H1 (cell line): ENCODE data around the gene FGF5. TPM values are rescaled to one million over a fixed set of nuclear protein-coding genes. Genes with fewer than 3 reads are reported as not detected.

Experiments used
- CTCF ChIA-PET: fragments of 300-600 bp; sonication (Branson Sonifier 250); formaldehyde crosslinking; loops from one replicate; lab custom pipeline; 2021; ENCODE audit not compliant: partially characterized antibody; lab: Charles Lee
- POLR2A ChIA-PET: fragments of 300-600 bp; sonication (Branson Sonifier 250); formaldehyde crosslinking; loops from one replicate; lab custom pipeline; 2021; ENCODE audit warnings: inconsistent platforms; ENCODE audit not compliant: partially characterized antibody; lab: Charles Lee
- DNase-seq, 2 experiments: peaks; one replicate each; pipeline versions ENCODE4 v3.0.0 to v3.0.0-alpha.2; 2010 to 2022; ENCODE audit warnings: low spot score in 2 of 2, low read depth in 1 of 2, mixed read lengths in 1 of 2
- FAIRE-seq: peaks from 2 replicates; lab custom pipeline; 2011; peaks lifted over from hg19 to GRCh38; lab: Jason Lieb, UNC
- H2AFZ ChIP-seq: 2 replicates; pipeline ENCODE4 v1.8.1; 2012; ENCODE audit warnings: low read length, inconsistent platforms
- H2AK5ac ChIP-seq: 2 replicates; pipeline ENCODE4 v1.6.1; 2013; ENCODE audit warnings: low read depth, low read length
- H2BK120ac ChIP-seq: replicated peaks from 2 replicates; pipeline ENCODE3; 2013; ENCODE audit warnings: low read depth, low read length, inconsistent platforms
- H2BK12ac ChIP-seq: 2 replicates; pipeline ENCODE4 v1.6.1; 2013; ENCODE audit warnings: low read depth, low read length
- H2BK15ac ChIP-seq: 2 replicates; pipeline ENCODE4 v1.6.1; 2013; ENCODE audit warnings: low read length
- H2BK20ac ChIP-seq: 2 replicates; pipeline ENCODE4 v1.6.1; 2013; ENCODE audit warnings: low read length
- H2BK5ac ChIP-seq: 2 replicates; pipeline ENCODE4 v1.6.1; 2013; ENCODE audit warnings: low read depth, low read length
- H3K14ac ChIP-seq: 2 replicates; pipeline ENCODE4 v1.6.1; 2013; ENCODE audit warnings: inconsistent platforms; ENCODE audit not compliant: insufficient read length
- H3K18ac ChIP-seq: 2 replicates; pipeline ENCODE4 v1.6.1; 2013; ENCODE audit warnings: low read length; ENCODE audit errors: extremely low read depth
- H3K23ac ChIP-seq: 2 replicates; pipeline ENCODE4 v1.6.1; 2013; ENCODE audit warnings: inconsistent platforms; ENCODE audit not compliant: insufficient read length
- H3K23me2 ChIP-seq: 2 replicates; pipeline ENCODE4 v1.6.1; 2013; ENCODE audit warnings: low read depth, low read length
- H3K27ac ChIP-seq: 2 replicates; pipeline ENCODE4 v1.6.1; 2011; ENCODE audit warnings: low read depth, low read length, inconsistent platforms
- H3K27me3 ChIP-seq, 4 experiments: replicated peaks in 1 of 4; 1 replicate in 1 of 4; 2 replicates in 3 of 4; pipeline versions ENCODE4 v1.6.1 to v1.8.1; 2011 to 2013; ENCODE audit warnings: low read length in 3 of 4, mild to moderate bottlenecking in 3 of 4, inconsistent platforms in 2 of 4, mixed read lengths in 2 of 4, moderate library complexity in 1 of 4; ENCODE audit not compliant: control insufficient read depth in 3 of 4, insufficient read depth in 3 of 4; ENCODE audit errors: extremely low read depth in 1 of 4
- H3K36me3 ChIP-seq, 4 experiments: 2 replicates each; pipeline versions ENCODE4 v1.6.1 to v1.8.1; 2011 to 2013; ENCODE audit warnings: mild to moderate bottlenecking in 4 of 4, low read length in 3 of 4, moderate library complexity in 2 of 4, control low read depth in 1 of 4, inconsistent platforms in 1 of 4; ENCODE audit not compliant: insufficient read depth in 4 of 4, control insufficient read depth in 2 of 4
- H3K4ac ChIP-seq: replicated peaks from 2 replicates; pipeline ENCODE3; 2013; ENCODE audit warnings: low read length, low read depth, mixed read lengths, inconsistent platforms; ENCODE audit not compliant: insufficient read length
- H3K4me1 ChIP-seq, 4 experiments: replicated peaks in 1 of 4; 1 replicate in 1 of 4; 2 replicates in 3 of 4; pipeline versions ENCODE4 v1.6.1 to v1.8.1; 2011 to 2013; ENCODE audit warnings: low read length in 3 of 4, inconsistent platforms in 2 of 4, mixed read lengths in 1 of 4; ENCODE audit not compliant: insufficient read depth in 4 of 4, control insufficient read depth in 3 of 4
- H3K4me2 ChIP-seq, 2 experiments: 2 replicates each; pipeline versions ENCODE4 v1.6.1 to v1.8.1; 2011 to 2013; ENCODE audit warnings: low read depth in 2 of 2, low read length in 2 of 2, control low read depth in 1 of 2, inconsistent platforms in 1 of 2, mild to moderate bottlenecking in 1 of 2; ENCODE audit not compliant: insufficient read depth in 1 of 2
- H3K4me3 ChIP-seq, 4 experiments: fragments of 200-600, 300-600 bp in 1 of 4; sonication (generic), shearing (Covaris generic), sonication (Bioruptor Twin) in 1 of 4; 2 replicates each; pipeline versions ENCODE4 v1.5.1 to v1.8.1; 2011 to 2016; ENCODE audit warnings: low read length in 4 of 4, low read depth in 3 of 4, control low read depth in 2 of 4, inconsistent platforms in 2 of 4, mild to moderate bottlenecking in 2 of 4, mixed read lengths in 1 of 4, moderate library complexity in 1 of 4; ENCODE audit not compliant: insufficient read depth in 2 of 4; ENCODE audit errors: extremely low read depth in 1 of 4
- H3K56ac ChIP-seq: replicated peaks from 2 replicates; pipeline ENCODE3; 2013; ENCODE audit warnings: low read depth, mild to moderate bottlenecking, mixed read lengths, low read length, inconsistent platforms; ENCODE audit not compliant: insufficient read length
- H3K79me1 ChIP-seq: 2 replicates; pipeline ENCODE4 v1.6.1; 2013; ENCODE audit warnings: low read depth, low read length, control low read depth
- H3K79me2 ChIP-seq, 2 experiments: 2 replicates each; pipeline versions ENCODE4 v1.6.1 to v1.8.1; 2012 to 2013; ENCODE audit warnings: low read length in 2 of 2, mild to moderate bottlenecking in 2 of 2, inconsistent platforms in 1 of 2; ENCODE audit not compliant: insufficient read depth in 2 of 2, control insufficient read depth in 1 of 2
- H3K9ac ChIP-seq, 4 experiments: replicated peaks in 1 of 4; 1 replicate in 1 of 4; 2 replicates in 3 of 4; pipeline versions ENCODE4 v1.6.1 to v1.8.1; 2011 to 2013; ENCODE audit warnings: low read depth in 3 of 4, low read length in 3 of 4, control low read depth in 2 of 4, mild to moderate bottlenecking in 2 of 4, moderate library complexity in 2 of 4, inconsistent platforms in 1 of 4; ENCODE audit errors: extremely low read depth in 1 of 4
- H3K9me3 ChIP-seq, 2 experiments: 2 replicates each; pipeline versions ENCODE4 v1.6.1 to v1.8.1; 2012 to 2013; ENCODE audit warnings: mild to moderate bottlenecking in 2 of 2, moderate library complexity in 2 of 2, control low read depth in 1 of 2, inconsistent platforms in 1 of 2, low read depth in 1 of 2, low read length in 1 of 2, mixed read lengths in 1 of 2; ENCODE audit not compliant: insufficient read depth in 2 of 2
- H4K20me1 ChIP-seq, 2 experiments: replicated peaks in 1 of 2; 2 replicates each; pipeline versions ENCODE3 to v1.8.1; 2011 to 2013; ENCODE audit warnings: inconsistent platforms in 2 of 2, low read length in 2 of 2, mild to moderate bottlenecking in 1 of 2; ENCODE audit not compliant: insufficient read depth in 2 of 2, control insufficient read depth in 1 of 2
- H4K5ac ChIP-seq: 2 replicates; pipeline ENCODE4 v1.6.1; 2013; ENCODE audit warnings: low read length, low read depth, mixed read lengths, inconsistent platforms; ENCODE audit not compliant: insufficient read length
- H4K8ac ChIP-seq: 2 replicates; pipeline ENCODE4 v1.8.0; 2013; ENCODE audit warnings: mild to moderate bottlenecking, moderate library complexity, low read length, inconsistent platforms; ENCODE audit not compliant: insufficient read depth; ENCODE audit errors: extremely low read depth
- H4K91ac ChIP-seq: replicated peaks from 2 replicates; pipeline ENCODE3; 2013; ENCODE audit warnings: low read length, mixed read lengths, inconsistent platforms; ENCODE audit not compliant: insufficient read length
- BACH1 ChIP-seq: IDR thresholded peaks from 2 replicates; pipeline ENCODE4 v1.6.1; 2012; ENCODE audit warnings: low read length, improper control_type of control experiment
- BCL11A ChIP-seq, 2 experiments: IDR thresholded peaks; one replicate each; pipeline ENCODE4 v1.6.1; 2011; ENCODE audit warnings: low read depth in 2 of 2, low read length in 2 of 2, mild to moderate bottlenecking in 2 of 2
- BRCA1 ChIP-seq: IDR thresholded peaks from 2 replicates; pipeline ENCODE4 v1.6.1; 2012; ENCODE audit warnings: low read depth, low read length, improper control_type of control experiment
- CHD1 ChIP-seq: IDR thresholded peaks from 2 replicates; pipeline ENCODE4 v1.6.1; 2012; ENCODE audit warnings: low read depth, low read length, improper control_type of control experiment
- CREB1 ChIP-seq: IDR thresholded peaks from 2 replicates; pipeline ENCODE4 v1.6.1; 2012; ENCODE audit warnings: inconsistent platforms
- CTCF ChIP-seq, 3 experiments: IDR thresholded peaks; 1 replicate in 2 of 3; 2 replicates in 1 of 3; pipeline versions ENCODE4 v1.5.1 to v1.6.1; 2011; ENCODE audit warnings: low read length in 3 of 3, mild to moderate bottlenecking in 3 of 3, inconsistent platforms in 2 of 3, low read depth in 1 of 3, moderate library complexity in 1 of 3; ENCODE audit not compliant: insufficient read depth in 1 of 3; ENCODE audit errors: control extremely low read depth in 1 of 3
- EZH2 ChIP-seq: fragments of 200-600 bp; sonication (generic); IDR thresholded peaks from 2 replicates; pipeline ENCODE4 v1.7.1; 2012; ENCODE audit warnings: low read depth, mild to moderate bottlenecking, moderate library complexity, low read length, inconsistent platforms; ENCODE audit not compliant: severe bottlenecking
- POU5F1 ChIP-seq: IDR thresholded peaks from 2 replicates; pipeline ENCODE4 v1.6.1; 2011; ENCODE audit warnings: low read depth, mild to moderate bottlenecking, low read length, moderate library complexity
- SAP30 ChIP-seq: fragments of 300-600 bp; sonication (generic); IDR thresholded peaks from 2 replicates; pipeline ENCODE4 v1.7.1; 2012; ENCODE audit warnings: low read length, moderate library complexity, mild to moderate bottlenecking, inconsistent platforms; ENCODE audit not compliant: insufficient read depth, insufficient replicate concordance
- SIRT6 ChIP-seq: IDR thresholded peaks from one replicate; pipeline ENCODE4 v1.7.1; 2012; ENCODE audit warnings: low read length, inconsistent platforms
- TAF1 ChIP-seq: IDR thresholded peaks from 2 replicates; pipeline ENCODE4 v1.6.1; 2011; ENCODE audit warnings: mild to moderate bottlenecking, low read depth, low read length
- TBP ChIP-seq: IDR thresholded peaks from 2 replicates; pipeline ENCODE4 v1.6.1; 2011; ENCODE audit warnings: low read depth, low read length, improper control_type of control experiment
- ZNF274 ChIP-seq: IDR thresholded peaks from 2 replicates; pipeline ENCODE4 v1.7.0; 2012; ENCODE audit warnings: low read length, borderline replicate concordance; ENCODE audit errors: extremely low read depth
- WGBS, 2 experiments: shearing (Covaris generic) in 1 of 2; methylation state at CpG; one replicate each; pipeline versions ENCODE4 v1.1.6 to v1.1.7; 2013 to 2015; ENCODE audit warnings: low lambda C conversion rate in 2 of 2, mixed read lengths in 2 of 2, inconsistent platforms in 1 of 2, low coverage in 1 of 2, missing lambda C conversion rate in 1 of 2; ENCODE audit not compliant: insufficient replicate concordance in 2 of 2, insufficient coverage in 1 of 2, insufficient read length in 1 of 2; ENCODE audit errors: extremely low coverage in 1 of 2, missing lambda C conversion rate in 1 of 2; 5-methylcytosine and 5-hydroxymethylcytosine counted together
- polyA plus RNA-seq, 7 experiments: library from polyadenylated mRNA; depleted of rRNA in 3 of 7; stranded (reverse) in 5 of 7; unstranded in 2 of 7; fragments of >200 nt in 5 of 7; fragments of 200-250 nt in 2 of 7; gene quantifications; 1 replicate in 5 of 7; 2 replicates in 1 of 7; 4 replicates in 1 of 7; pipeline versions ENCODE4 v1.2.1 to v1.2.3, GENCODE V29; 2011 to 2013; ENCODE audit warnings: missing spikeins in 2 of 7, mixed read lengths in 2 of 7
- total RNA-seq: library from RNA; stranded (reverse); fragmentation: NEBNext Ultra II Directional; extraction: Animal tissue kit (Norgen Biotek cat#: 25700); gene quantifications from 2 replicates; pipeline ENCODE4 v1.2.1, GENCODE V29; 2021

FGF5 gene
- total and polyA plus RNA-seq, 2 of the 8 experiments (the other 6 are each of a cell fraction or from before 2014, with no cell fraction given) = not detected

DNA sequence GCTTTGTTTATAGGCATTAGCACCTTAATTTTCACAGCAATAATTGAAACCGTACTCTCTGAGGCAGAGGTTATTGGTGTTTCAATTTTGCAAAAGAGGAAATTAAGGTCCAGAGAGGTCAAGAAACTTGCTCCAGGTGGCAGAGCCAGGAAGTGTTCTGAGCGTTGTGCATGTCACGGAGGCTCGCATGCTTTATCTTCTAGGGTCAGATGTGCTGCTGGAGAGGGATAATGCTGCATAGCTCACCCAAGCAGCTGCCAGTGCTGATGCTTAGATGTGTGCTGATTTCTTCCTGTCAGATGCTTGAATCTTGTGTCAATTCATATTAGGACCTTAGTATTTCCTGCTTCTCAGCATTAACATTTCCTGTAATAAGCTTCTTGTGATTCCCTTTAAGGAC, 13.0 kb upstream of the FGF5 start:
- no peak for DNase-seq
- TF ChIP-seq BACH1 (no peak), SIRT6 (no peak), CREB1 (no peak), POU5F1 (no peak), BCL11A (IDR thresholded peaks at IDR 0.05; ENCODE audit: low read depth in 2 of 2, low read length in 2 of 2) (no peak), EZH2 (no peak), CHD1 (no peak), SAP30 (no peak), CTCF (IDR thresholded peaks at IDR 0.05; ENCODE audit: control extremely low read depth in 1 of 3, insufficient read depth in 1 of 3, low read depth in 1 of 3, low read length in 3 of 3) (no peak), TBP (no peak), BRCA1 (no peak), TAF1 (no peak), ZNF274 (no peak)

More for the DNA sequence above, 13.0 kb upstream of the FGF5 start:
- Histone ChIP-seq H4K91ac (no peak overlapping the region), H3K56ac (no peak overlapping the region), H2BK15ac (no peak overlapping the region), H2AFZ (no peak overlapping the region), H4K20me1 (no peaks in the 10 kb centered on the region), H3K9me3 (no peaks in the 10 kb centered on the region), H3K36me3 (no peaks in the 10 kb centered on the region; a peak in 1 of 8 replicates), H2BK12ac (no peak overlapping the region), H2AK5ac (no peak overlapping the region), H3K4me2 (no peak overlapping the region), H2BK120ac (no peak overlapping the region), H4K8ac (no peak overlapping the region), H4K5ac (no peak overlapping the region), H2BK5ac (no peak overlapping the region), H3K4me3 (no peak overlapping the region), H3K79me2 (no peaks in the 10 kb centered on the region), H3K18ac (no peak overlapping the region), H3K27ac (no peak overlapping the region), H3K4me1 (no peaks in the 10 kb centered on the region), H3K27me3 (no peaks in the 10 kb centered on the region), H3K23me2 (no peaks in the 10 kb centered on the region), H3K23ac (no peak overlapping the region), H3K4ac (no peak overlapping the region), H2BK20ac (no peak overlapping the region), H3K79me1 (no peaks in the 10 kb centered on the region), H3K14ac (no peak overlapping the region), H3K9ac (no peak overlapping the region)
- ChIA-PET CTCF (interaction anchor here (0.5 to 1.1 kb wide), 2 partner anchors 10 to 43 kb away, joined by 3 read pairs; no protein-coding TSS in a partner anchor), POLR2A (no interaction called here)
- 80% methylated on average over 4 of the region's 4 CpGs; no CpG with 5 or more reads in 1 of the 2 experiments for WGBS, 2 experiments
- FAIRE-seq = no peak
